GM12878 (cell line): ENCODE data around the gene LMO2. TPM values are rescaled to one million over a fixed set of nuclear protein-coding genes. Genes with fewer than 3 reads are reported as not detected.

ENCODE experiments used
- ATAC-seq: fragments of 200-7000 bp; cut with Tn5 transposase; 3 replicates; pipeline ENCODE4 v1.9.1; 2020; ENCODE audit warnings: mild to moderate bottlenecking, moderate library complexity
- BruUV-seq: library from RNA; stranded (reverse); fragments of 400-500 nt; replicated peaks from 2 replicates; lab custom pipeline; 2021; lab: Mats Ljungman, UMichigan
- CTCF ChIA-PET: fragments of 300-600 bp; sonication (Branson Sonifier 250); formaldehyde crosslinking; extraction: SDS; loops from one replicate; lab custom pipeline; 2021; ENCODE audit warnings: inconsistent platforms; lab: Yijun Ruan, JAX
- POLR2A ChIA-PET: fragments of 350-600 bp; formaldehyde crosslinking; extraction: SDS; loops from one replicate; lab custom pipeline; 2021; ENCODE audit warnings: inconsistent platforms; lab: Charles Lee
- RAD21 ChIA-PET: fragments of 300-600 bp; sonication (Branson Sonifier 250); formaldehyde crosslinking; loops from one replicate; lab custom pipeline; 2023; ENCODE audit warnings: antibody characterized with exemption; ENCODE audit not compliant: unreplicated experiment; lab: Charles Lee
- SMC1A ChIA-PET: fragments of 300-600 bp; sonication (Branson Sonifier 250); formaldehyde crosslinking; loops from one replicate; lab custom pipeline; 2023; ENCODE audit not compliant: unreplicated experiment, uncharacterized antibody; lab: Charles Lee
- DNase-seq: peaks from one replicate; pipeline ENCODE4 v3.0.0-alpha.2; 2011; ENCODE audit warnings: low read depth, low spot score
- FAIRE-seq: peaks from 3 replicates; lab custom pipeline; 2011; peaks lifted over from hg19 to GRCh38; lab: Jason Lieb, UNC
- H2AFZ ChIP-seq: 2 replicates; pipeline ENCODE4 v1.6.0; 2011; ENCODE audit warnings: low read depth, low read length, control low read depth; ENCODE audit not compliant: control insufficient read depth
- H3K27ac ChIP-seq: 2 replicates; pipeline ENCODE4 v1.5.1; 2011; ENCODE audit warnings: control low read depth; ENCODE audit not compliant: control insufficient read depth, insufficient read depth
- H3K27me3 ChIP-seq, 2 experiments: replicated peaks in 1 of 2; 2 replicates each; pipeline versions ENCODE4 v1.6.0 to v1.6.1; 2011; ENCODE audit warnings: low read length in 1 of 2; ENCODE audit not compliant: control insufficient read depth in 2 of 2, insufficient read depth in 2 of 2
- H3K36me3 ChIP-seq, 2 experiments: 2 replicates each; pipeline ENCODE4 v1.5.1; 2011; ENCODE audit warnings: low read length in 1 of 2; ENCODE audit not compliant: control insufficient read depth in 2 of 2, insufficient read depth in 2 of 2
- H3K4me1 ChIP-seq: 2 replicates; pipeline ENCODE4 v1.6.1; 2011; ENCODE audit warnings: mild to moderate bottlenecking, low read length, moderate library complexity, mixed read lengths; ENCODE audit not compliant: control insufficient read depth, insufficient read depth
- H3K4me2 ChIP-seq: 2 replicates; pipeline ENCODE4 v1.6.0; 2011; ENCODE audit warnings: control low read depth; ENCODE audit not compliant: control insufficient read depth, insufficient read depth
- H3K4me3 ChIP-seq: fragments of 200-600 bp; sonication (generic); 2 replicates; pipeline ENCODE4 v1.5.1; 2016
- H3K79me2 ChIP-seq: 2 replicates; pipeline ENCODE4 v1.6.0; 2011; ENCODE audit warnings: low read length; ENCODE audit not compliant: control insufficient read depth, insufficient read depth
- H3K9ac ChIP-seq: 2 replicates; pipeline ENCODE4 v1.8.0; 2011; ENCODE audit warnings: low read length, control low read depth, mixed read lengths; ENCODE audit not compliant: control insufficient read depth, insufficient read depth
- H3K9me3 ChIP-seq: replicated peaks from 3 replicates; pipeline ENCODE4 v1.5.1; 2011; ENCODE audit warnings: mild to moderate bottlenecking, low read length; ENCODE audit not compliant: control insufficient read depth, insufficient read depth
- H4K20me1 ChIP-seq: 2 replicates; pipeline ENCODE4 v1.6.0; 2011; ENCODE audit not compliant: control insufficient read depth, insufficient read depth
- IKZF2 ChIP-seq, 2 experiments: fragments of 450-650 bp; IDR thresholded peaks; 2 replicates each; pipeline ENCODE4 v1.6.1; 2017; ENCODE audit warnings: mild to moderate bottlenecking in 2 of 2, moderate library complexity in 2 of 2
- MYB ChIP-seq: fragments of 150-350 bp; IDR thresholded peaks from 2 replicates; pipeline ENCODE4 v1.6.1; 2014; ENCODE audit warnings: mild to moderate bottlenecking, low read depth, low read length, borderline replicate concordance
- ZNF274 ChIP-seq: IDR thresholded peaks from one replicate; pipeline ENCODE4 v1.8.0; 2011; ENCODE audit not compliant: insufficient read length, insufficient read depth
- ZNF622 ChIP-seq: fragments of 450-650 bp; IDR thresholded peaks from 2 replicates; pipeline ENCODE4 v1.6.1; 2017; ENCODE audit warnings: mild to moderate bottlenecking, inconsistent platforms
- WGBS: methylation state at CpG from one replicate; pipeline ENCODE4 v1.1.6; 2016; ENCODE audit warnings: low lambda C conversion rate; ENCODE audit not compliant: insufficient replicate concordance, insufficient coverage; ENCODE audit errors: missing lambda C conversion rate; 5-methylcytosine and 5-hydroxymethylcytosine counted together
- in situ Hi-C: fragments of 300-500 bp; cut with MboI; formaldehyde crosslinking; loops from 9 replicates; pipeline ENCODE4 v1.14.3; 2018; ENCODE audit warnings: mixed read lengths
- intact Hi-C: fragments of 100-400 bp; cut with micrococcal nuclease; formaldehyde crosslinking; loops from one replicate; pipeline ENCODE4 v1.14.2; 2022; ENCODE audit not compliant: unreplicated experiment
- polyA plus RNA-seq, 11 experiments: library from polyadenylated mRNA; depleted of rRNA in 4 of 11; unstranded in 6 of 11; stranded (reverse) in 5 of 11; fragments of >200 nt; fragmentation: Nextera tagmentation in 4 of 11; fragmentation: Illumina TruSeq in 1 of 11; extraction: Ambion mirVana in 4 of 11; extraction: Trizol in 1 of 11; gene quantifications; 1 replicate in 1 of 11; 2 replicates in 10 of 11; pipeline versions ENCODE4 v1.2.1 to v1.2.3, GENCODE V29; 2011 to 2016; ENCODE audit warnings: inconsistent platforms in 2 of 11, missing spikeins in 2 of 11, low read depth in 1 of 11
- total RNA-seq, 4 experiments: library from RNA; depleted of rRNA in 3 of 4; stranded (reverse); fragments of >200 nt in 3 of 4; fragmentation: Illumina TruSeq in 1 of 4; extraction: Trizol in 1 of 4; gene quantifications; 2 replicates each; pipeline versions ENCODE4 v1.2.1 to v1.2.3, GENCODE V29; 2013 to 2021
- TF ChIP-seq, protein P1 (sequence below), 3 experiments: IDR thresholded peaks in 2 of 3; conservative IDR thresholded peaks in 1 of 3; 2 replicates each; pipeline ENCODE4 v1.5.1; 2011; ENCODE audit warnings: low read depth in 3 of 3, low read length in 3 of 3, mild to moderate bottlenecking in 3 of 3, control low read depth in 2 of 3, moderate library complexity in 2 of 3, inconsistent platforms in 1 of 3, mixed read lengths in 1 of 3; ENCODE audit not compliant: control insufficient read depth in 2 of 3, insufficient read depth in 1 of 3; ENCODE audit errors: extremely low read depth in 1 of 3

LMO2 gene
- total and polyA plus RNA-seq, 10 of the 15 experiments (the other 5 are each of a cell fraction or from before 2014, with no cell fraction given) = 0.29 to 1.9 (median 1.1) TPM; not detected in 1

DNA sequence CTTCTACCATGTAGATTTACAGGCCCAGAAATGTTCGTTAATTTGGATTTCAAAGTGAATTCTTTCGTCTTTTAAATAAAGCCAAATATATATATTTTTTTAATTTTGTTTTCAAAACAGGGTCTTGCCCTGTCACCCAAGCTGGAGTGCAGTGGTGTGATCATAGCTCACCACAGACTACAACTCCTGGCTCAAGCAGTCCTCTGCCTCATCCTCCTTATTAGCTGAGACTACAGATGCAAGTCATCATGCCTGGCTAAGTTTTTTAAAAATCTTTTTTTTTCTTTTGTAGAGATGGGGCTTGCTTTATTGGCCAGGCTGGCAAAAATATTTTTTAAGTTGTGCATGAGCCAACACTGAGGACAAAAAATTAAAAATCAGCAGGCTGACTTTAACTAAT, 5.0 kb upstream of the LMO2 start:
- no TSS peak for BruUV-seq
- CTCF ChIA-PET = interaction anchor here (1.5 kb wide), 1 partner anchor 14 kb away, joined by 4 read pairs; no protein-coding TSS in a partner anchor

DNA sequence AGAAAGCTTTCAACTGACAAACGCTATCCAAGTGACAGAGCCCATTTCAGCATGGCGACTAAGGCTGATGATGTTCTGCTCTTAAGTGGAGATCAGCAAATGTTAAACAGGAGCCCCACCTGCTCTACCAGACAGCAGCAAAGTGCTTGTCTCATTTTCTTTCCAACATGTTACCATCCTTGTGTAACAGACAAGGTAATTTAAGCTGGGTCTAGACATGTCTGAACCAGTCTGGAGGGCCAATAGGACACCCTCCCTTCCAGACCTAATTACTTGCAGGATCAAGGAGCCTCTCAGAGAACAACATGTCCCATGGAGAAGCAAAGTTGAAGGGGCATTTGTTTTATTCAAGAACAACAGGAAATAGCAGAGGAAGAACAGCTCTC, 3.9 kb upstream of the LMO2 start:
- no peak overlapping the region for H2AFZ ChIP-seq
- in situ Hi-C loops (no loop called here), intact Hi-C loops (loop anchor here (2.0 to 5.0 kb wide), 2 partner anchors 25 to 47 kb away; no protein-coding TSS in a partner anchor)
- no peaks in the 10 kb centered on the region for H3K36me3 ChIP-seq
- TF ChIP-seq, protein P1, sequence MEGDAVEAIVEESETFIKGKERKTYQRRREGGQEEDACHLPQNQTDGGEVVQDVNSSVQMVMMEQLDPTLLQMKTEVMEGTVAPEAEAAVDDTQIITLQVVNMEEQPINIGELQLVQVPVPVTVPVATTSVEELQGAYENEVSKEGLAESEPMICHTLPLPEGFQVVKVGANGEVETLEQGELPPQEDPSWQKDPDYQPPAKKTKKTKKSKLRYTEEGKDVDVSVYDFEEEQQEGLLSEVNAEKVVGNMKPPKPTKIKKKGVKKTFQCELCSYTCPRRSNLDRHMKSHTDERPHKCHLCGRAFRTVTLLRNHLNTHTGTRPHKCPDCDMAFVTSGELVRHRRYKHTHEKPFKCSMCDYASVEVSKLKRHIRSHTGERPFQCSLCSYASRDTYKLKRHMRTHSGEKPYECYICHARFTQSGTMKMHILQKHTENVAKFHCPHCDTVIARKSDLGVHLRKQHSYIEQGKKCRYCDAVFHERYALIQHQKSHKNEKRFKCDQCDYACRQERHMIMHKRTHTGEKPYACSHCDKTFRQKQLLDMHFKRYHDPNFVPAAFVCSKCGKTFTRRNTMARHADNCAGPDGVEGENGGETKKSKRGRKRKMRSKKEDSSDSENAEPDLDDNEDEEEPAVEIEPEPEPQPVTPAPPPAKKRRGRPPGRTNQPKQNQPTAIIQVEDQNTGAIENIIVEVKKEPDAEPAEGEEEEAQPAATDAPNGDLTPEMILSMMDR (IDR thresholded peaks at IDR 0.05 in 2 of 3, conservative IDR thresholded peaks at IDR 0.05 in 1 of 3; ENCODE audit: control insufficient read depth in 2 of 3, extremely low read depth in 1 of 3, insufficient read depth in 1 of 3, low read depth in 3 of 3, low read length in 3 of 3) = no peak
- no peak for TF ChIP-seq IKZF2 (IDR thresholded peaks at IDR 0.05)
- 98% methylated on average over 2 of the region's 2 CpGs for WGBS
- H3K4me1 ChIP-seq = peaks cover 38% of the 10 kb centered on the region
- no peaks in the 10 kb centered on the region for H3K79me2 ChIP-seq
- no peaks in the 10 kb centered on the region for H4K20me1 ChIP-seq
- no peak for ATAC-seq
- ChIA-PET SMC1A (interaction anchor here (0.7 to 1.7 kb wide), 7 partner anchors 15 to 234 kb away, joined by 3 to 8 read pairs (median 3); no protein-coding TSS in a partner anchor), POLR2A (interaction anchor here (0.8 to 1.0 kb wide), 2 partner anchors 8 to 14 kb away, joined by 3 to 4 read pairs; no protein-coding TSS in a partner anchor), CTCF (interaction anchor here (0.6 to 1.9 kb wide), 4 partner anchors 15 to 88 kb away, joined by 3 to 9 read pairs (median 4); no protein-coding TSS in a partner anchor), RAD21 (interaction anchor here (1.4 kb wide), 1 partner anchor 92 kb away, joined by 4 read pairs; no protein-coding TSS in a partner anchor)
- no peak for DNase-seq
- FAIRE-seq = no peak
- no peak overlapping the region for H3K9ac ChIP-seq
- no peaks in the 10 kb centered on the region for H3K27me3 ChIP-seq
- no peaks in the 10 kb centered on the region; the same call in 2 of the 3 replicates for H3K9me3 ChIP-seq
- no TSS peak for BruUV-seq
- H3K4me2 ChIP-seq = no peak overlapping the region
- H3K27ac ChIP-seq = no peak overlapping the region
- H3K4me3 ChIP-seq = no peak overlapping the region

More for the DNA sequence above, 5.0 kb upstream of the LMO2 start:
- WGBS = 57% methylated on average over 2 of the region's 2 CpGs
- in situ Hi-C loops (no loop called here), intact Hi-C loops (loop anchor here (5.0 kb wide), 1 partner anchor 45 kb away; no protein-coding TSS in a partner anchor)
- H3K36me3 ChIP-seq = no peaks in the 10 kb centered on the region
- DNase-seq = no peak
- no peak for ATAC-seq
- no peaks in the 10 kb centered on the region for H3K27me3 ChIP-seq
- H3K79me2 ChIP-seq = no peaks in the 10 kb centered on the region
- H3K4me1 ChIP-seq = peaks cover 35% of the 10 kb centered on the region
- ChIA-PET RAD21 (interaction anchor here (1.4 kb wide), 1 partner anchor 91 kb away, joined by 4 read pairs; no protein-coding TSS in a partner anchor), POLR2A (no interaction called here), SMC1A (no interaction called here)
- no peaks in the 10 kb centered on the region; the same call in 2 of the 3 replicates for H3K9me3 ChIP-seq
- H3K4me3 ChIP-seq = no peak overlapping the region
- H3K27ac ChIP-seq = no peak overlapping the region
- H2AFZ ChIP-seq = no peak overlapping the region
- TF ChIP-seq ZNF622 (no peak), MYB (no peak), ZNF274 (no peak)
- no peak overlapping the region for H3K4me2 ChIP-seq
- FAIRE-seq = no peak
- no peaks in the 10 kb centered on the region for H4K20me1 ChIP-seq
- no peak overlapping the region for H3K9ac ChIP-seq
